Neural cell (in vitro differentiated cells): Measurements from ENCODE around the gene ARIH1. TPM values are rescaled to one million over a fixed set of nuclear protein-coding genes. Genes with fewer than 3 reads are reported as not detected.

Source experiments
- H2AFZ ChIP-seq: fragments of 200-600, 300-800 bp; sonication (generic), shearing (Covaris generic); 2 replicates; pipeline ENCODE4 v1.6.0; 2014; ENCODE audit warnings: low read depth, mild to moderate bottlenecking, antibody characterized with exemption, low read length, moderate library complexity
- H3F3A ChIP-seq: fragments of 200-600 bp; shearing (Covaris generic); 2 replicates; pipeline ENCODE4 v1.6.1; 2016; ENCODE audit warnings: mild to moderate bottlenecking, moderate library complexity, mixed read lengths, antibody characterized with exemption, low read length; ENCODE audit not compliant: insufficient read depth, poor library complexity, severe bottlenecking
- H3K27ac ChIP-seq: fragments of 200-600, 300-800 bp; sonication (generic), shearing (Covaris generic); 2 replicates; pipeline ENCODE4 v1.5.1; 2014; ENCODE audit warnings: mild to moderate bottlenecking, low read length, moderate library complexity
- H3K27me3 ChIP-seq: fragments of 300-800, 200-600 bp; sonication (generic), shearing (Covaris generic); 2 replicates; pipeline ENCODE4 v1.6.0; 2014; ENCODE audit warnings: mild to moderate bottlenecking, low read depth, low read length, moderate library complexity; ENCODE audit not compliant: insufficient read depth
- H3K36me3 ChIP-seq: fragments of 300-800, 200-600 bp; sonication (generic), shearing (Covaris generic); 2 replicates; pipeline ENCODE4 v1.5.1; 2014; ENCODE audit warnings: mild to moderate bottlenecking, antibody characterized with exemption, low read length, moderate library complexity; ENCODE audit not compliant: insufficient read depth
- H3K4me2 ChIP-seq: fragments of 300-800, 200-600 bp; sonication (generic), shearing (Covaris generic); 2 replicates; pipeline ENCODE4 v1.6.0; 2014; ENCODE audit warnings: mild to moderate bottlenecking, low read length
- H3K4me3 ChIP-seq: fragments of 300-800, 200-600 bp; sonication (generic), shearing (Covaris generic); 2 replicates; pipeline ENCODE4 v1.5.1; 2014; ENCODE audit warnings: mild to moderate bottlenecking, low read length, moderate library complexity
- H3K79me2 ChIP-seq: fragments of 200-600 bp; shearing (Covaris generic); replicated peaks from 2 replicates; pipeline ENCODE4 v1.6.0; 2014; ENCODE audit warnings: mild to moderate bottlenecking, low read length, moderate library complexity; ENCODE audit not compliant: insufficient read depth
- H3K9ac ChIP-seq: fragments of 300-800, 200-600 bp; sonication (generic), shearing (Covaris generic); 2 replicates; pipeline ENCODE4 v1.6.1; 2016; ENCODE audit warnings: mild to moderate bottlenecking, low read length, mixed read lengths
- H3K9me2 ChIP-seq: fragments of 200-600 bp; shearing (Covaris generic); 2 replicates; pipeline ENCODE4 v1.6.1; 2016; ENCODE audit warnings: mild to moderate bottlenecking, low read length, mixed read lengths; ENCODE audit not compliant: insufficient read depth
- H3K9me3 ChIP-seq: fragments of 200-600, 300-800 bp; sonication (generic), shearing (Covaris generic); 2 replicates; pipeline ENCODE4 v1.6.1; 2016; ENCODE audit warnings: mild to moderate bottlenecking, mixed run types, low read length, moderate library complexity, mixed read lengths
- H4K20me1 ChIP-seq: fragments of 200-600 bp; shearing (Covaris generic); 2 replicates; pipeline ENCODE4 v1.6.1; 2016; ENCODE audit warnings: mild to moderate bottlenecking, mixed run types; ENCODE audit not compliant: insufficient read depth
- CTCF ChIP-seq: fragments of 450-650 bp; IDR thresholded peaks from 2 replicates; pipeline ENCODE4 v1.5.1; 2014; ENCODE audit warnings: antibody characterized with exemption, mild to moderate bottlenecking, moderate library complexity; ENCODE audit not compliant: poor library complexity, severe bottlenecking
- EP300 ChIP-seq: fragments of 450-650 bp; conservative IDR thresholded peaks from 2 replicates; pipeline ENCODE4 v1.6.1; 2014; ENCODE audit warnings: antibody characterized with exemption, mild to moderate bottlenecking, moderate library complexity; ENCODE audit not compliant: poor library complexity, severe bottlenecking
- EZH2 ChIP-seq: fragments of 200-600, 300-800 bp; shearing (Covaris generic), sonication (generic); IDR thresholded peaks from 2 replicates; pipeline ENCODE4 v1.6.1; 2014; ENCODE audit warnings: antibody characterized with exemption, low read length, borderline replicate concordance, mild to moderate bottlenecking; ENCODE audit not compliant: insufficient read depth, poor library complexity, severe bottlenecking
- MXI1 ChIP-seq: fragments of 450-650 bp; conservative IDR thresholded peaks from 2 replicates; pipeline ENCODE4 v1.6.1; 2014; ENCODE audit warnings: antibody characterized with exemption, mild to moderate bottlenecking; ENCODE audit not compliant: poor library complexity, severe bottlenecking
- POLR2AphosphoS5 ChIP-seq: IDR thresholded peaks from 2 replicates; pipeline ENCODE4 v1.6.1; 2012
- RAD21 ChIP-seq: fragments of 450-650 bp; conservative IDR thresholded peaks from 2 replicates; pipeline ENCODE4 v1.6.1; 2014; ENCODE audit warnings: antibody characterized with exemption, mild to moderate bottlenecking, moderate library complexity
- REST ChIP-seq: IDR thresholded peaks from 2 replicates; pipeline ENCODE4 v1.6.1; 2012; ENCODE audit warnings: borderline replicate concordance
- SMC3 ChIP-seq: fragments of 450-650 bp; conservative IDR thresholded peaks from 2 replicates; pipeline ENCODE4 v1.6.1; 2014; ENCODE audit warnings: antibody characterized with exemption, mild to moderate bottlenecking, moderate library complexity; ENCODE audit not compliant: poor library complexity
- TAF1 ChIP-seq: IDR thresholded peaks from 2 replicates; pipeline ENCODE4 v1.6.1; 2012; ENCODE audit warnings: low read depth
- polyA plus RNA-seq: library from polyadenylated mRNA; depleted of rRNA; stranded (reverse); fragments of >200 nt; gene quantifications from 2 replicates; pipeline ENCODE4 v1.2.3, GENCODE V29; 2014

The ARIH1 gene
- polyA plus RNA-seq, 1 donor from 2014 or later: 72.1 TPM

DNA sequence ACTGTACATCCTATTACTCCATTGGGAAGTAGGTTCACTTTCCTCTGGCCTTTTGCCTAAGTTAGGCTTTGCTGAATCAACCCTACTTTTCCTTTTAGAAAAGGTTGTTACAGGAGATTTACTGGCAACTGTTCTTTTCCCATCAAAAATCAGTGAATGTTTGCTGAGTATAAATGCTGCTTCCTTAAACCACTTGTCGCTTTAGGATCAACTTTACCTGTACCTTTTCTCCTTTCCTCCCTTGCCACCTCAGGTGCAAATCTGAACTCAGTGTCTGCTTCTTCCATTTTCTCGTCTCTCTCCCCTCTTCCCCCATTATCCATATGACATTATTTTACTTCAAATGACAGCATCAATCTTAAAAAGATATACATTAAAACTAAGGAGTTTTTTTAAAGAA is 110.9 kb downstream of the ARIH1 start:
- Histone ChIP-seq H3K4me3 (no peak overlapping the region), H3K9me2 (no peaks in the 10 kb centered on the region), H3K9ac (no peak overlapping the region), H3K27me3 (no peaks in the 10 kb centered on the region), H3K4me2 (no peak overlapping the region), H4K20me1 (no peaks in the 10 kb centered on the region), H3K79me2 (no peaks in the 10 kb centered on the region), H3K27ac (no peak overlapping the region), H2AFZ (no peak overlapping the region), H3K9me3 (no peaks in the 10 kb centered on the region), H3F3A (no peaks in the 10 kb centered on the region), H3K36me3 (peaks cover 12% of the 10 kb centered on the region)
- TF ChIP-seq EP300: no peak
- TF ChIP-seq MXI1: no peak
- TF ChIP-seq CTCF: no peak
- TF ChIP-seq POLR2AphosphoS5: no peak
- no peak for TF ChIP-seq TAF1
- TF ChIP-seq REST: no peak
- TF ChIP-seq RAD21: no peak
- no peak for TF ChIP-seq SMC3
- no peak for TF ChIP-seq EZH2

DNA sequence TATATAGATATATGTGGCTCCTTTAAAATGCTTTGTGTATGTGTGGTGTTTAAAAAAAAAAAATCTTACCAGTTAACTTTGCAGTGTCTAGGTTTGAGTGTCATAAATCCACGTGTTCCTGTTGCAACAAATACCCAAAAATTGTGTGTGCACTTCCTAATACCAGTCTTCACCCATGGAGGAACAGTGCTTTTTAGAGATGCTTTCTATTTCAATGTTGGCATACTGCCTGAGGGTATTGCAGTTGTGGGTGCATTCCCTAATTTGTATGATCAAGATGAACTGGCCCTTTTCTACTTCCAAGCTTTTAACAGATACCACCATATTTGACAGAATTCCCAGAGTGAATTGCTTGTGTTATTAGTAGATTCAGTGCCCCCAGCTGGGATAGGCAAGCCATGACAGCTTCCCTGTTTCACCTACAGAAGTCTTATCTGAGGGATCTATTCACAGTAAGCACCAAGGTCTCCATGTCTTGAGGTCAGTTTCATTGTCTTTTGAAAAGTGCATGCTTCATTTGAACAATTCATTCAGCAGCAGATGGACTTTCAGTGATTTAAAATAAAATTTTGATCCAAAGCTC is 111.4 kb downstream of the ARIH1 start:
- H3K4me2 ChIP-seq: no peak overlapping the region
- H2AFZ ChIP-seq: no peak overlapping the region
- H3K79me2 ChIP-seq: no peaks in the 10 kb centered on the region
- no peak overlapping the region for H3K9ac ChIP-seq
- H3F3A ChIP-seq: no peaks in the 10 kb centered on the region
- H3K9me3 ChIP-seq: no peaks in the 10 kb centered on the region
- no peaks in the 10 kb centered on the region for H4K20me1 ChIP-seq
- H3K36me3 ChIP-seq: peaks cover 6% of the 10 kb centered on the region
- no peaks in the 10 kb centered on the region for H3K27me3 ChIP-seq
- no peaks in the 10 kb centered on the region for H3K9me2 ChIP-seq
- H3K4me3 ChIP-seq: no peak overlapping the region
- no peak overlapping the region for H3K27ac ChIP-seq
- TF ChIP-seq EZH2 (no peak), CTCF (peak; percentile 21), REST (no peak)
